OCI-LY3 (cell line): ENCODE data around the gene OIT3.

ENCODE experiments used
- H2AFZ ChIP-seq: fragments of 200-600, 300-600 bp; shearing (Covaris generic); 2 replicates; pipeline ENCODE4 v1.6.0; 2014; ENCODE audit warnings: antibody characterized with exemption, low read depth, low read length
- H3K27ac ChIP-seq: fragments of 200-600, 300-600 bp; sonication (generic); 2 replicates; pipeline ENCODE4 v1.5.1; 2014; ENCODE audit warnings: mild to moderate bottlenecking, low read length, moderate library complexity, mixed read lengths
- H3K27me3 ChIP-seq: fragments of 200-600, 300-600 bp; sonication (generic); 2 replicates; pipeline ENCODE4 v1.6.1; 2014; ENCODE audit warnings: low read depth, low read length, mixed read lengths
- H3K36me3 ChIP-seq: fragments of 200-600, 300-600 bp; sonication (generic); replicated peaks from 2 replicates; pipeline ENCODE3; 2014; ENCODE audit warnings: low read depth, low read length, mixed read lengths
- H3K4me1 ChIP-seq: fragments of 300-600, 200-600 bp; sonication (generic); 2 replicates; pipeline ENCODE4 v1.6.1; 2014; ENCODE audit warnings: low read length, mixed read lengths
- H3K4me2 ChIP-seq: fragments of 200-600, 300-600 bp; sonication (generic); 2 replicates; pipeline ENCODE4 v1.6.1; 2014; ENCODE audit warnings: low read length, mixed read lengths
- H3K4me3 ChIP-seq: fragments of 300-600, 200-600 bp; sonication (generic); 2 replicates; pipeline ENCODE4 v1.5.1; 2014; ENCODE audit warnings: antibody characterized with exemption, mild to moderate bottlenecking, low read length, moderate library complexity
- H3K79me2 ChIP-seq: fragments of 300-600, 200-600 bp; shearing (Covaris generic); 2 replicates; pipeline ENCODE4 v1.6.1; 2014; ENCODE audit warnings: mild to moderate bottlenecking, low read length, mixed read lengths
- H3K9ac ChIP-seq: fragments of 300-600, 200-600 bp; shearing (Covaris generic); 2 replicates; pipeline ENCODE4 v1.6.0; 2014; ENCODE audit warnings: mild to moderate bottlenecking, low read length, moderate library complexity
- H3K9me3 ChIP-seq: fragments of 200-600, 300-600 bp; shearing (Covaris generic); 2 replicates; pipeline ENCODE4 v1.6.1; 2014; ENCODE audit warnings: low read length, mixed read lengths; ENCODE audit not compliant: insufficient read depth
- H4K20me1 ChIP-seq: fragments of 200-600, 300-600 bp; sonication (generic); 2 replicates; pipeline ENCODE4 v1.6.1; 2016; ENCODE audit warnings: low read length, mixed read lengths; ENCODE audit not compliant: insufficient read depth
- EZH2phosphoT487 ChIP-seq: fragments of 200-600 bp; shearing (Covaris generic); IDR thresholded peaks from 2 replicates; pipeline ENCODE4 v1.6.1; 2018; ENCODE audit warnings: antibody characterized with exemption, mixed run types, low read depth
- TF ChIP-seq, protein P1 (sequence below): fragments of 200-600, 300-600 bp; sonication (generic); IDR thresholded peaks from 2 replicates; pipeline ENCODE4 v1.5.1; 2014; ENCODE audit warnings: antibody characterized with exemption, low read length, low read depth

Gene OIT3

GRCh38 chr10:72893136-72893798 lies at the start of gene OIT3:
OIT3 (plus strand) TSS chr10:72893739; CDS start chr10:72893799, 60 bp downstream.
- Histone ChIP-seq H3K36me3 (no peaks in the 10 kb centered on the region), H3K79me2 (no peaks in the 10 kb centered on the region), H3K27ac (no peak within 1 kb of the TSS), H4K20me1 (no peaks in the 10 kb centered on the region), H3K9me3 (no peaks in the 10 kb centered on the region), H3K4me1 (no peaks in the 10 kb centered on the region), H3K27me3 (no peaks in the 10 kb centered on the region), H3K4me3 (no peak within 1 kb of the TSS), H3K9ac (no peak within 1 kb of the TSS), H2AFZ (no peak within 1 kb of the TSS), H3K4me2 (no peak within 1 kb of the TSS)
- TF ChIP-seq, protein P1, sequence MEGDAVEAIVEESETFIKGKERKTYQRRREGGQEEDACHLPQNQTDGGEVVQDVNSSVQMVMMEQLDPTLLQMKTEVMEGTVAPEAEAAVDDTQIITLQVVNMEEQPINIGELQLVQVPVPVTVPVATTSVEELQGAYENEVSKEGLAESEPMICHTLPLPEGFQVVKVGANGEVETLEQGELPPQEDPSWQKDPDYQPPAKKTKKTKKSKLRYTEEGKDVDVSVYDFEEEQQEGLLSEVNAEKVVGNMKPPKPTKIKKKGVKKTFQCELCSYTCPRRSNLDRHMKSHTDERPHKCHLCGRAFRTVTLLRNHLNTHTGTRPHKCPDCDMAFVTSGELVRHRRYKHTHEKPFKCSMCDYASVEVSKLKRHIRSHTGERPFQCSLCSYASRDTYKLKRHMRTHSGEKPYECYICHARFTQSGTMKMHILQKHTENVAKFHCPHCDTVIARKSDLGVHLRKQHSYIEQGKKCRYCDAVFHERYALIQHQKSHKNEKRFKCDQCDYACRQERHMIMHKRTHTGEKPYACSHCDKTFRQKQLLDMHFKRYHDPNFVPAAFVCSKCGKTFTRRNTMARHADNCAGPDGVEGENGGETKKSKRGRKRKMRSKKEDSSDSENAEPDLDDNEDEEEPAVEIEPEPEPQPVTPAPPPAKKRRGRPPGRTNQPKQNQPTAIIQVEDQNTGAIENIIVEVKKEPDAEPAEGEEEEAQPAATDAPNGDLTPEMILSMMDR = no peak
- TF ChIP-seq EZH2phosphoT487 = no peak

- H3K36me3 ChIP-seq = no peaks in the 10 kb centered on the region
- no peak overlapping the region for H3K4me2 ChIP-seq
- H3K27me3 ChIP-seq = no peaks in the 10 kb centered on the region
- no peaks in the 10 kb centered on the region for H3K9me3 ChIP-seq
- H2AFZ ChIP-seq = no peak overlapping the region
- no peaks in the 10 kb centered on the region for H3K79me2 ChIP-seq
- no peak overlapping the region for H3K27ac ChIP-seq
- no peak overlapping the region for H3K9ac ChIP-seq
- H4K20me1 ChIP-seq = no peaks in the 10 kb centered on the region
- TF ChIP-seq, protein P1 = no peak
- H3K4me1 ChIP-seq = no peaks in the 10 kb centered on the region
- H3K4me3 ChIP-seq = no peak overlapping the region
Observed at GRCh38 chr10:72846238-72846637, 47.3 kb upstream of the OIT3 start.

GRCh38 chr10:72847681-72848080 lies 45.9 kb upstream of the OIT3 start:
- Histone ChIP-seq H3K27me3 (no peaks in the 10 kb centered on the region), H3K4me1 (no peaks in the 10 kb centered on the region), H4K20me1 (no peaks in the 10 kb centered on the region), H3K27ac (no peak overlapping the region), H3K9me3 (no peaks in the 10 kb centered on the region), H3K9ac (no peak overlapping the region), H3K36me3 (no peaks in the 10 kb centered on the region), H3K79me2 (no peaks in the 10 kb centered on the region), H3K4me3 (no peak overlapping the region), H3K4me2 (no peak overlapping the region), H2AFZ (no peak overlapping the region)
- no peak for TF ChIP-seq EZH2phosphoT487
- TF ChIP-seq, protein P1 = no peak

GRCh38 chr10:72850861-72851260 lies 42.7 kb upstream of the OIT3 start:
- Histone ChIP-seq H4K20me1 (no peaks in the 10 kb centered on the region), H3K9ac (no peak overlapping the region), H3K4me3 (no peak overlapping the region), H3K9me3 (no peaks in the 10 kb centered on the region), H3K4me2 (no peak overlapping the region), H3K27ac (no peak overlapping the region), H3K36me3 (no peaks in the 10 kb centered on the region), H3K27me3 (no peaks in the 10 kb centered on the region), H2AFZ (no peak overlapping the region), H3K4me1 (no peaks in the 10 kb centered on the region), H3K79me2 (no peaks in the 10 kb centered on the region)
- no peak for TF ChIP-seq EZH2phosphoT487
- TF ChIP-seq, protein P1 = no peak
